HCT116 (cell line): ENCODE data around the gene CCDC192. TPM values are rescaled to one million over a fixed set of nuclear protein-coding genes. Genes with fewer than 3 reads are reported as not detected.

Experiments
- ATAC-seq: fragments of 200-7000 bp; cut with Tn5 transposase; 2 replicates; pipeline ENCODE4 v1.9.1; 2020; ENCODE audit warnings: mild to moderate bottlenecking, moderate library complexity
- BruUV-seq: library from RNA; stranded (reverse); fragments of 400-500 nt; replicated peaks from 2 replicates; lab custom pipeline; 2021; lab: Mats Ljungman, UMichigan
- CTCF ChIA-PET: fragments of 300-600 bp; sonication (Branson Sonifier 250); formaldehyde crosslinking; loops from one replicate; lab custom pipeline; 2021; ENCODE audit warnings: antibody characterized with exemption; lab: Charles Lee
- POLR2A ChIA-PET: fragments of 300-600, 350-600 bp; sonication (Branson Sonifier 250); formaldehyde crosslinking; loops from one replicate; lab custom pipeline; 2021; ENCODE audit warnings: antibody characterized with exemption; lab: Charles Lee
- RAD21 ChIA-PET, 2 experiments: fragments of 300-600 bp; sonication (Branson Sonifier 250); formaldehyde crosslinking; loops; one replicate each; lab custom pipeline; 2023; ENCODE audit warnings: low total read pairs in 2 of 2; ENCODE audit not compliant: uncharacterized antibody in 2 of 2, unreplicated experiment in 2 of 2, low non-redundant PET in 1 of 2; lab: Charles Lee
- DNase-seq: peaks from one replicate; pipeline ENCODE4 v3.0.0-alpha.2; 2010; ENCODE audit warnings: low read depth, low spot score
- H2AFZ ChIP-seq: fragments of 200-600 bp; shearing (Covaris generic), sonication (generic); 2 replicates; pipeline ENCODE4 v1.6.1; 2017; ENCODE audit warnings: low read depth, mixed run types, mixed read lengths, antibody characterized with exemption, low read length; ENCODE audit not compliant: poor library complexity, severe bottlenecking
- H3K27ac ChIP-seq: 2 replicates; pipeline ENCODE4 v1.5.1; 2012; ENCODE audit warnings: low read depth, low read length
- H3K27me3 ChIP-seq: fragments of 200-600 bp; sonication (generic); 2 replicates; pipeline ENCODE4 v1.6.1; 2016; ENCODE audit warnings: mixed run types, low read length, mixed read lengths; ENCODE audit not compliant: insufficient read depth
- H3K36me3 ChIP-seq, 2 experiments: fragments of 200-500 bp in 1 of 2; fragments of 200-600 bp in 1 of 2; sonication (Bioruptor generic) in 1 of 2; sonication (generic) in 1 of 2; 2 replicates each; pipeline versions ENCODE4 v1.5.1 to v1.6.1; 2014 to 2016; ENCODE audit warnings: low read length in 2 of 2, inconsistent platforms in 1 of 2, mixed read lengths in 1 of 2, mixed run types in 1 of 2; ENCODE audit not compliant: insufficient read depth in 2 of 2, control insufficient read depth in 1 of 2
- H3K4me1 ChIP-seq, 2 experiments: fragments of 200-600 bp in 1 of 2; sonication (generic) in 1 of 2; 2 replicates each; pipeline versions ENCODE4 v1.5.1 to v1.6.1; 2012 to 2017; ENCODE audit warnings: low read length in 2 of 2, inconsistent platforms in 1 of 2, mild to moderate bottlenecking in 1 of 2, mixed read lengths in 1 of 2, mixed run types in 1 of 2, moderate library complexity in 1 of 2; ENCODE audit not compliant: insufficient read depth in 2 of 2, control insufficient read depth in 1 of 2
- H3K4me2 ChIP-seq: fragments of 200-600 bp; sonication (generic); 2 replicates; pipeline ENCODE4 v1.6.1; 2017; ENCODE audit warnings: mixed run types, low read length, mixed read lengths
- H3K4me3 ChIP-seq, 2 experiments: fragments of 200-600 bp in 1 of 2; sonication (generic) in 1 of 2; replicated peaks in 1 of 2; 2 replicates each; pipeline ENCODE4 v1.5.1; 2011 to 2016; ENCODE audit warnings: low read length in 2 of 2, control low read depth in 1 of 2, low read depth in 1 of 2, mild to moderate bottlenecking in 1 of 2, mixed read lengths in 1 of 2, mixed run types in 1 of 2
- H3K79me2 ChIP-seq: fragments of 200-600 bp; sonication (generic); 2 replicates; pipeline ENCODE4 v1.6.1; 2017; ENCODE audit warnings: mild to moderate bottlenecking, mixed run types, low read length, moderate library complexity, mixed read lengths; ENCODE audit not compliant: insufficient read depth
- H3K9ac ChIP-seq: fragments of 200-600 bp; sonication (generic); 2 replicates; pipeline ENCODE4 v1.6.1; 2016; ENCODE audit warnings: low read length, mixed read lengths
- H3K9me2 ChIP-seq: fragments of 200-600 bp; sonication (generic), shearing (Covaris generic); 2 replicates; pipeline ENCODE4 v1.6.1; 2017; ENCODE audit warnings: mixed run types, mild to moderate bottlenecking, moderate library complexity; ENCODE audit not compliant: insufficient read depth
- H3K9me3 ChIP-seq, 2 experiments: fragments of 200-500 bp in 1 of 2; fragments of 200-600 bp in 1 of 2; sonication (Bioruptor generic) in 1 of 2; sonication (generic) in 1 of 2; 2 replicates each; pipeline ENCODE4 v1.6.1; 2014 to 2017; ENCODE audit warnings: low read length in 2 of 2, mixed read lengths in 2 of 2, inconsistent platforms in 1 of 2, low read depth in 1 of 2, mild to moderate bottlenecking in 1 of 2, mixed run types in 1 of 2, moderate library complexity in 1 of 2; ENCODE audit not compliant: control insufficient read depth in 1 of 2, insufficient read depth in 1 of 2
- H4K20me1 ChIP-seq: fragments of 200-600 bp; sonication (generic), shearing (Covaris generic); 2 replicates; pipeline ENCODE4 v1.6.1; 2017; ENCODE audit warnings: mixed run types, mild to moderate bottlenecking, moderate library complexity; ENCODE audit not compliant: insufficient read depth
- RAD21 ChIP-seq: IDR thresholded peaks from 2 replicates; pipeline ENCODE4 v1.6.1; 2012; ENCODE audit warnings: low read depth, mild to moderate bottlenecking
- SRF ChIP-seq: IDR thresholded peaks from 2 replicates; pipeline ENCODE4 v1.6.1; 2012; ENCODE audit warnings: low read depth
- intact Hi-C: fragments of 100-400 bp; cut with micrococcal nuclease; formaldehyde crosslinking; loops from 2 replicates; pipeline ENCODE4 v1.10.0; 2022
- total RNA-seq: library from RNA; stranded (reverse); gene quantifications from one replicate; pipeline ENCODE4 v1.2.1, GENCODE V29; 2021; ENCODE audit not compliant: unreplicated experiment
- TF ChIP-seq, protein P1 (sequence below), 3 experiments: fragments of 200-600 bp in 1 of 3; sonication (generic) in 1 of 3; IDR thresholded peaks in 2 of 3; conservative IDR thresholded peaks in 1 of 3; 2 replicates each; pipeline ENCODE4 v1.5.1; 2012 to 2017; ENCODE audit warnings: low read depth in 2 of 3, low read length in 2 of 3, antibody characterized with exemption in 1 of 3, borderline replicate concordance in 1 of 3, control low read depth in 1 of 3, mild to moderate bottlenecking in 1 of 3, mixed read lengths in 1 of 3, mixed run types in 1 of 3, moderate library complexity in 1 of 3; ENCODE audit not compliant: insufficient read depth in 1 of 3
- TF ChIP-seq, protein P2 (sequence below): IDR thresholded peaks from 2 replicates; pipeline ENCODE4 v1.6.1; 2012

Gene CCDC192
- total RNA-seq, 1 experiment from 2014 or later, result not detected

DNA sequence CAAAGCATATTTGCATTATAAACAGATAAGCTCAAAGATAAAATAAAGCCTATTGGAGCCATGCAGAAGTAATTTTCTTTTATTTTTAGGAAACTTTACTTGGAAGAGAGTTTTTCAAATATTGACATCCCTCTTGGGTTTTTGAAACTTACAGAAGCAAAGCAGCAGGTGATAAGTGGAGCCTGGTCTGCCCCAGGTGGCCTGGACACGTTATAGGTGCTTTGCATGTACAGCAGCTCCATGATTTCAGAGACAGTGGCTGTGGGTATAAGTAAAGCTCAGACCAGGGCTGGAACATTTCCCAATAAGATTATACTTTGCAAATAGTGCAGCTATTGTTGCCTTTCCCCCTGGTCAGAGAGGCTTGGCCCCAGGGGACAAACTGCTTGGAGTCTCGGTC lies 51.5 kb downstream of the CCDC192 start:
- Histone ChIP-seq H3K9me2 (no peaks in the 10 kb centered on the region), H3K4me1 (no peaks in the 10 kb centered on the region), H2AFZ (no peak overlapping the region), H3K9me3 (no peaks in the 10 kb centered on the region), H3K79me2 (no peaks in the 10 kb centered on the region), H3K36me3 (no peaks in the 10 kb centered on the region), H3K27ac (no peak overlapping the region), H3K27me3 (no peaks in the 10 kb centered on the region), H3K9ac (no peak overlapping the region), H3K4me3 (no peak overlapping the region), H4K20me1 (no peaks in the 10 kb centered on the region), H3K4me2 (no peak overlapping the region)
- no peak for DNase-seq
- intact Hi-C loops, result loop anchor here (5.0 kb wide), 3 partner anchors 328 to 1088 kb away; partner anchors contain the start of gene SLC12A2
- no peak for TF ChIP-seq SRF
- BruUV-seq, result no TSS peak
- ChIA-PET RAD21 (no interaction called here), POLR2A (no interaction called here), CTCF (no interaction called here)
- ATAC-seq, result no peak

DNA sequence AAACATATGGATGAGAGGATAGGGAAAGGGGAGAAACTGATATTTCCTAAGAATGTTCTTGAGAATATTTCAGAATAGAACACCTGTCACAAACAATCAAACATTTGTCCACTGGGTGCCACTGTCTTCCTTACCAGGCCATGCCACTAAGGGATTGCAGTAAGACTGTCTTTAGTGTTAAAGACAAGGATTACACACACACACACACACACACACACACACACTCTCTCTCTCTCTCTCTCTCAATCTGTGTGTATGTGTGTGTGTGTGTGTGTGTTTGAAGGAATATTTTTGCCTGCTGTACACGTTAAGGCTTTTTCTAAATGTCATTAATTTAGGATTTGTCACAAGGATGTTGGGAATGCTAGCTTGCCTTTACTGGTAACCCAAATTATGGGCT lies 54.4 kb downstream of the CCDC192 start:
- RAD21 ChIA-PET, result interaction anchor here in 1 of 2 experiments (0.7 kb wide), 1 partner anchor 324 kb away, joined by 3 read pairs; no protein-coding TSS in a partner anchor
- Histone ChIP-seq H3K4me1 (no peaks in the 10 kb centered on the region), H2AFZ (no peak overlapping the region), H3K9me3 (no peaks in the 10 kb centered on the region), H4K20me1 (no peaks in the 10 kb centered on the region), H3K36me3 (no peaks in the 10 kb centered on the region), H3K9me2 (no peaks in the 10 kb centered on the region), H3K9ac (no peak overlapping the region), H3K79me2 (no peaks in the 10 kb centered on the region), H3K4me3 (no peak overlapping the region), H3K4me2 (no peak overlapping the region), H3K27me3 (no peaks in the 10 kb centered on the region), H3K27ac (no peak overlapping the region)
- CTCF ChIA-PET, result interaction anchor here (0.6 to 1.4 kb wide), 5 partner anchors 120 to 1148 kb away, joined by 3 to 4 read pairs (median 3); no protein-coding TSS in a partner anchor
- intact Hi-C loops, result loop anchor here (5.0 kb wide), 3 partner anchors 325 to 1085 kb away; partner anchors contain the start of gene SLC12A2
- POLR2A ChIA-PET, result interaction anchor here (0.6 kb wide), 1 partner anchor 101 kb away, joined by 3 read pairs; no protein-coding TSS in a partner anchor
- BruUV-seq, result no TSS peak
- DNase-seq, result peak; percentile 48
- TF ChIP-seq RAD21 (peak; percentile 84), SRF (no peak)
- TF ChIP-seq, protein P1, sequence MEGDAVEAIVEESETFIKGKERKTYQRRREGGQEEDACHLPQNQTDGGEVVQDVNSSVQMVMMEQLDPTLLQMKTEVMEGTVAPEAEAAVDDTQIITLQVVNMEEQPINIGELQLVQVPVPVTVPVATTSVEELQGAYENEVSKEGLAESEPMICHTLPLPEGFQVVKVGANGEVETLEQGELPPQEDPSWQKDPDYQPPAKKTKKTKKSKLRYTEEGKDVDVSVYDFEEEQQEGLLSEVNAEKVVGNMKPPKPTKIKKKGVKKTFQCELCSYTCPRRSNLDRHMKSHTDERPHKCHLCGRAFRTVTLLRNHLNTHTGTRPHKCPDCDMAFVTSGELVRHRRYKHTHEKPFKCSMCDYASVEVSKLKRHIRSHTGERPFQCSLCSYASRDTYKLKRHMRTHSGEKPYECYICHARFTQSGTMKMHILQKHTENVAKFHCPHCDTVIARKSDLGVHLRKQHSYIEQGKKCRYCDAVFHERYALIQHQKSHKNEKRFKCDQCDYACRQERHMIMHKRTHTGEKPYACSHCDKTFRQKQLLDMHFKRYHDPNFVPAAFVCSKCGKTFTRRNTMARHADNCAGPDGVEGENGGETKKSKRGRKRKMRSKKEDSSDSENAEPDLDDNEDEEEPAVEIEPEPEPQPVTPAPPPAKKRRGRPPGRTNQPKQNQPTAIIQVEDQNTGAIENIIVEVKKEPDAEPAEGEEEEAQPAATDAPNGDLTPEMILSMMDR (IDR thresholded peaks at IDR 0.05 in 2 of 3, conservative IDR thresholded peaks at IDR 0.05 in 1 of 3; ENCODE audit: borderline replicate concordance in 1 of 3, insufficient read depth in 1 of 3, low read depth in 2 of 3, low read length in 2 of 3), result peak; percentile 44 to 63 (median 55); a peak in 5 of 6 replicates
- TF ChIP-seq, protein P2, sequence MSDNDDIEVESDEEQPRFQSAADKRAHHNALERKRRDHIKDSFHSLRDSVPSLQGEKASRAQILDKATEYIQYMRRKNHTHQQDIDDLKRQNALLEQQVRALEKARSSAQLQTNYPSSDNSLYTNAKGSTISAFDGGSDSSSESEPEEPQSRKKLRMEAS, result no peak
- peak; percentile 84 for ATAC-seq
